NCI-H510A treated with DMSO at 0.1 percent for 48 hours (cell line): Measurements from ENCODE around the gene INTS1.
"Not testable (repeated sequence)": the region's sequence is repeated elsewhere in the genome, so short reads cannot be mapped to it uniquely, and the experiment has no call there.

Source experiments
- DNase-seq: peaks from one replicate; lab custom pipeline; 2025; lab: John Stamatoyannopoulos, UW

Gene INTS1

GRCh38 chr7:1531979-1532455 is 27.8 kb upstream of the INTS1 start:
- no peak for DNase-seq

GRCh38 chr7:1531263-1531978 is 27.2 kb upstream of the INTS1 start:
- DNase-seq: no peak

- DNase-seq: no peak
Observed at GRCh38 chr7:1530946-1531262, 26.7 kb upstream of the INTS1 start.

GRCh38 chr7:1529383-1530116 is 25.4 kb upstream of the INTS1 start:
- no peak for DNase-seq

GRCh38 chr7:1526271-1526754 is 22.1 kb upstream of the INTS1 start:
- no peak for DNase-seq

- DNase-seq: no peak
Observed at GRCh38 chr7:1525409-1525808, 21.2 kb upstream of the INTS1 start.

GRCh38 chr7:1523844-1524243 is 19.7 kb upstream of the INTS1 start:
- DNase-seq: no peak

- no peak for DNase-seq
Observed at GRCh38 chr7:1523208-1523607, 19.0 kb upstream of the INTS1 start.

- DNase-seq: no peak
Observed at GRCh38 chr7:1521456-1521855, 17.3 kb upstream of the INTS1 start.

- DNase-seq: no peak
Observed at GRCh38 chr7:1520539-1521234, 16.5 kb upstream of the INTS1 start.

- DNase-seq: not testable (repeated sequence)
Observed at GRCh38 chr7:1519322-1519922, 15.2 kb upstream of the INTS1 start.

GRCh38 chr7:1516586-1517251 is 12.5 kb upstream of the INTS1 start:
- DNase-seq: no peak

- DNase-seq: not testable (repeated sequence)
Observed at GRCh38 chr7:1515509-1515967, 11.3 kb upstream of the INTS1 start.

- no peak for DNase-seq
Observed at GRCh38 chr7:1514995-1515401, 10.8 kb upstream of the INTS1 start.

GRCh38 chr7:1514407-1514806 is 10.2 kb upstream of the INTS1 start:
- no peak for DNase-seq

- no peak for DNase-seq
Observed at GRCh38 chr7:1513657-1514095, 9.5 kb upstream of the INTS1 start.

- no peak for DNase-seq
Observed at GRCh38 chr7:1512781-1513656, 8.8 kb upstream of the INTS1 start.

GRCh38 chr7:1511444-1512422 is 7.5 kb upstream of the INTS1 start:
- no peak for DNase-seq

- no peak for DNase-seq
Observed at GRCh38 chr7:1510780-1511154, 6.6 kb upstream of the INTS1 start.

GRCh38 chr7:1509226-1509625 is 5.0 kb upstream of the INTS1 start:
- no peak for DNase-seq
